GM12878 (cell line): Measurements from ENCODE around the gene RFT1. TPM values are rescaled to one million over a fixed set of nuclear protein-coding genes. Genes with fewer than 3 reads are reported as not detected.

Experiments
- ATAC-seq: fragments of 200-7000 bp; cut with Tn5 transposase; 3 replicates; pipeline ENCODE4 v1.9.1; 2020; ENCODE audit warnings: mild to moderate bottlenecking, moderate library complexity
- BruUV-seq: library from RNA; stranded (reverse); fragments of 400-500 nt; replicated peaks from 2 replicates; lab custom pipeline; 2021; lab: Mats Ljungman, UMichigan
- CTCF ChIA-PET: fragments of 300-600 bp; sonication (Branson Sonifier 250); formaldehyde crosslinking; extraction: SDS; loops from one replicate; lab custom pipeline; 2021; ENCODE audit warnings: inconsistent platforms; lab: Yijun Ruan, JAX
- POLR2A ChIA-PET: fragments of 350-600 bp; formaldehyde crosslinking; extraction: SDS; loops from one replicate; lab custom pipeline; 2021; ENCODE audit warnings: inconsistent platforms; lab: Charles Lee
- RAD21 ChIA-PET: fragments of 300-600 bp; sonication (Branson Sonifier 250); formaldehyde crosslinking; loops from one replicate; lab custom pipeline; 2023; ENCODE audit warnings: antibody characterized with exemption; ENCODE audit not compliant: unreplicated experiment; lab: Charles Lee
- SMC1A ChIA-PET: fragments of 300-600 bp; sonication (Branson Sonifier 250); formaldehyde crosslinking; loops from one replicate; lab custom pipeline; 2023; ENCODE audit not compliant: unreplicated experiment, uncharacterized antibody; lab: Charles Lee
- DNase-seq: peaks from one replicate; pipeline ENCODE4 v3.0.0-alpha.2; 2011; ENCODE audit warnings: low read depth, low spot score
- FAIRE-seq: peaks from 3 replicates; lab custom pipeline; 2011; peaks lifted over from hg19 to GRCh38; lab: Jason Lieb, UNC
- H2AFZ ChIP-seq: 2 replicates; pipeline ENCODE4 v1.6.0; 2011; ENCODE audit warnings: low read depth, low read length, control low read depth; ENCODE audit not compliant: control insufficient read depth
- H3K27ac ChIP-seq: 2 replicates; pipeline ENCODE4 v1.5.1; 2011; ENCODE audit warnings: control low read depth; ENCODE audit not compliant: control insufficient read depth, insufficient read depth
- H3K27me3 ChIP-seq, 2 experiments: replicated peaks in 1 of 2; 2 replicates each; pipeline versions ENCODE4 v1.6.0 to v1.6.1; 2011; ENCODE audit warnings: low read length in 1 of 2; ENCODE audit not compliant: control insufficient read depth in 2 of 2, insufficient read depth in 2 of 2
- H3K36me3 ChIP-seq, 2 experiments: 2 replicates each; pipeline ENCODE4 v1.5.1; 2011; ENCODE audit warnings: low read length in 1 of 2; ENCODE audit not compliant: control insufficient read depth in 2 of 2, insufficient read depth in 2 of 2
- H3K4me1 ChIP-seq: 2 replicates; pipeline ENCODE4 v1.6.1; 2011; ENCODE audit warnings: mild to moderate bottlenecking, low read length, moderate library complexity, mixed read lengths; ENCODE audit not compliant: control insufficient read depth, insufficient read depth
- H3K4me2 ChIP-seq: 2 replicates; pipeline ENCODE4 v1.6.0; 2011; ENCODE audit warnings: control low read depth; ENCODE audit not compliant: control insufficient read depth, insufficient read depth
- H3K4me3 ChIP-seq: fragments of 200-600 bp; sonication (generic); 2 replicates; pipeline ENCODE4 v1.5.1; 2016
- H3K79me2 ChIP-seq: 2 replicates; pipeline ENCODE4 v1.6.0; 2011; ENCODE audit warnings: low read length; ENCODE audit not compliant: control insufficient read depth, insufficient read depth
- H3K9ac ChIP-seq: 2 replicates; pipeline ENCODE4 v1.8.0; 2011; ENCODE audit warnings: low read length, control low read depth, mixed read lengths; ENCODE audit not compliant: control insufficient read depth, insufficient read depth
- H3K9me3 ChIP-seq: replicated peaks from 3 replicates; pipeline ENCODE4 v1.5.1; 2011; ENCODE audit warnings: mild to moderate bottlenecking, low read length; ENCODE audit not compliant: control insufficient read depth, insufficient read depth
- H4K20me1 ChIP-seq: 2 replicates; pipeline ENCODE4 v1.6.0; 2011; ENCODE audit not compliant: control insufficient read depth, insufficient read depth
- BMI1 ChIP-seq: fragments of 450-650 bp; IDR thresholded peaks from 2 replicates; pipeline ENCODE4 v1.6.1; 2016; ENCODE audit warnings: mild to moderate bottlenecking, moderate library complexity, borderline replicate concordance
- CHD2 ChIP-seq: IDR thresholded peaks from 2 replicates; pipeline ENCODE4 v1.6.1; 2011; ENCODE audit warnings: low read depth, low read length, improper control_type of control experiment, borderline replicate concordance
- ESRRA ChIP-seq: IDR thresholded peaks from 2 replicates; pipeline ENCODE4 v1.6.1; 2012; ENCODE audit warnings: mild to moderate bottlenecking, low read length, improper control_type of control experiment
- IKZF1 ChIP-seq: fragments of 450-650 bp; conservative IDR thresholded peaks from 2 replicates; pipeline ENCODE4 v1.6.1; 2017; ENCODE audit warnings: antibody characterized with exemption, mild to moderate bottlenecking
- IKZF2 ChIP-seq, 2 experiments: fragments of 450-650 bp; IDR thresholded peaks; 2 replicates each; pipeline ENCODE4 v1.6.1; 2017; ENCODE audit warnings: mild to moderate bottlenecking in 2 of 2, moderate library complexity in 2 of 2
- MTA2 ChIP-seq: fragments of 450-650 bp; IDR thresholded peaks from 2 replicates; pipeline ENCODE4 v1.6.1; 2016; ENCODE audit warnings: low read depth, mild to moderate bottlenecking, moderate library complexity
- NR2C2 ChIP-seq: IDR thresholded peaks from 2 replicates; pipeline ENCODE4 v1.6.1; 2011; ENCODE audit warnings: borderline replicate concordance, low read depth; ENCODE audit not compliant: control insufficient read depth, insufficient read length
- POU2F2 ChIP-seq: IDR thresholded peaks from 3 replicates; pipeline ENCODE4 v1.6.1; 2011; ENCODE audit warnings: low read depth, mild to moderate bottlenecking, low read length, borderline replicate concordance
- RAD51 ChIP-seq: fragments of 450-650 bp; IDR thresholded peaks from 2 replicates; pipeline ENCODE4 v1.6.1; 2016; ENCODE audit warnings: moderate library complexity, mild to moderate bottlenecking, inconsistent platforms
- SPI1 ChIP-seq: IDR thresholded peaks from 2 replicates; pipeline ENCODE4 v1.6.1; 2011; ENCODE audit warnings: low read depth, mild to moderate bottlenecking, low read length, moderate library complexity, borderline replicate concordance; ENCODE audit not compliant: insufficient read depth
- TBL1XR1 ChIP-seq: IDR thresholded peaks from 2 replicates; pipeline ENCODE4 v1.6.1; 2012; ENCODE audit warnings: low read depth, low read length, improper control_type of control experiment
- YBX1 ChIP-seq: fragments of 450-650 bp; IDR thresholded peaks from 2 replicates; pipeline ENCODE4 v1.6.1; 2016; ENCODE audit warnings: antibody characterized with exemption
- ZNF207 ChIP-seq: fragments of 450-650 bp; IDR thresholded peaks from 2 replicates; pipeline ENCODE4 v1.6.1; 2014; ENCODE audit warnings: antibody characterized with exemption, mild to moderate bottlenecking, borderline replicate concordance
- ZNF217 ChIP-seq: fragments of 450-650 bp; IDR thresholded peaks from 2 replicates; pipeline ENCODE4 v1.6.1; 2017; ENCODE audit warnings: antibody characterized with exemption, mild to moderate bottlenecking
- ZNF622 ChIP-seq: fragments of 450-650 bp; IDR thresholded peaks from 2 replicates; pipeline ENCODE4 v1.6.1; 2017; ENCODE audit warnings: mild to moderate bottlenecking, inconsistent platforms
- ZSCAN29 ChIP-seq: fragments of 450-650 bp; IDR thresholded peaks from 2 replicates; pipeline ENCODE4 v1.6.1; 2017; ENCODE audit warnings: mild to moderate bottlenecking, moderate library complexity
- WGBS: methylation state at CpG from one replicate; pipeline ENCODE4 v1.1.6; 2016; ENCODE audit warnings: low lambda C conversion rate; ENCODE audit not compliant: insufficient replicate concordance, insufficient coverage; ENCODE audit errors: missing lambda C conversion rate; 5-methylcytosine and 5-hydroxymethylcytosine counted together
- in situ Hi-C: fragments of 300-500 bp; cut with MboI; formaldehyde crosslinking; loops from 9 replicates; pipeline ENCODE4 v1.14.3; 2018; ENCODE audit warnings: mixed read lengths
- intact Hi-C: fragments of 100-400 bp; cut with micrococcal nuclease; formaldehyde crosslinking; loops from one replicate; pipeline ENCODE4 v1.14.2; 2022; ENCODE audit not compliant: unreplicated experiment
- polyA plus RNA-seq, 11 experiments: library from polyadenylated mRNA; depleted of rRNA in 4 of 11; unstranded in 6 of 11; stranded (reverse) in 5 of 11; fragments of >200 nt; fragmentation: Nextera tagmentation in 4 of 11; fragmentation: Illumina TruSeq in 1 of 11; extraction: Ambion mirVana in 4 of 11; extraction: Trizol in 1 of 11; gene quantifications; 1 replicate in 1 of 11; 2 replicates in 10 of 11; pipeline versions ENCODE4 v1.2.1 to v1.2.3, GENCODE V29; 2011 to 2016; ENCODE audit warnings: inconsistent platforms in 2 of 11, missing spikeins in 2 of 11, low read depth in 1 of 11
- total RNA-seq, 4 experiments: library from RNA; depleted of rRNA in 3 of 4; stranded (reverse); fragments of >200 nt in 3 of 4; fragmentation: Illumina TruSeq in 1 of 4; extraction: Trizol in 1 of 4; gene quantifications; 2 replicates each; pipeline versions ENCODE4 v1.2.1 to v1.2.3, GENCODE V29; 2013 to 2021
- TF ChIP-seq, protein P1 (sequence below): fragments of 150-350 bp; IDR thresholded peaks from 2 replicates; pipeline ENCODE4 v1.6.1; 2014; ENCODE audit warnings: mild to moderate bottlenecking, low read depth, low read length
- TF ChIP-seq, protein P2 (sequence below): IDR thresholded peaks from 2 replicates; pipeline ENCODE4 v1.6.1; 2012; ENCODE audit warnings: low read depth, low read length, improper control_type of control experiment
- TF ChIP-seq, protein P3 (sequence below): IDR thresholded peaks from 2 replicates; pipeline ENCODE4 v1.6.1; 2011; ENCODE audit warnings: borderline replicate concordance, low read depth, mild to moderate bottlenecking, moderate library complexity, mixed read lengths, low read length; ENCODE audit not compliant: insufficient read depth; ENCODE audit errors: extremely low read length
- TF ChIP-seq, protein P4 (sequence below): fragments of 450-650 bp; formaldehyde crosslinking; IDR thresholded peaks from 2 replicates; pipeline ENCODE4 v1.4.0; 2020; ENCODE audit warnings: mild to moderate bottlenecking, moderate library complexity

Gene RFT1
- total and polyA plus RNA-seq, 10 of the 15 experiments (the other 5 are each of a cell fraction or from before 2014, with no cell fraction given): 16.6 to 75.1 (median 34.5) TPM

DNA sequence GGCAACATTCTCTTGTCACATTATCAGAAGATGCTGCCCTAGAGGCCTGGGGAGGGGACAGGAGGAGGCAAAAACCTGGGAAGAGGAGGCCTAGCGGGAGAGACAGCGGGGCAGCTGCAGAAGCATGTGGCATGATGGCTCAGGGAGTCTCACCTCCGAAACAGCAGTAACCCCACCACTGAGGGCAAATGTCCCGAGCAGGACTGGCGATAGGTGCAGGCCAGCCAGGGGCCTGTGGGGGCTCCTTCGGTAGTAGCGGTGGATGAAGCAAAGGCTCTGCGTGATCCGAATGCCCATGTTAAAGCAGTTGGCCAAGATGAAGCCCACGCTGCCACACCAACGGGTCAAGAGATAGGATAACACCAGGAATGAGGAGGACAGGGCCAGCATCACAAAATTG is 38.0 kb downstream of the RFT1 start (continued):
- TF ChIP-seq ESRRA: no peak
- no peak for TF ChIP-seq ZNF622
- TF ChIP-seq, protein P1, sequence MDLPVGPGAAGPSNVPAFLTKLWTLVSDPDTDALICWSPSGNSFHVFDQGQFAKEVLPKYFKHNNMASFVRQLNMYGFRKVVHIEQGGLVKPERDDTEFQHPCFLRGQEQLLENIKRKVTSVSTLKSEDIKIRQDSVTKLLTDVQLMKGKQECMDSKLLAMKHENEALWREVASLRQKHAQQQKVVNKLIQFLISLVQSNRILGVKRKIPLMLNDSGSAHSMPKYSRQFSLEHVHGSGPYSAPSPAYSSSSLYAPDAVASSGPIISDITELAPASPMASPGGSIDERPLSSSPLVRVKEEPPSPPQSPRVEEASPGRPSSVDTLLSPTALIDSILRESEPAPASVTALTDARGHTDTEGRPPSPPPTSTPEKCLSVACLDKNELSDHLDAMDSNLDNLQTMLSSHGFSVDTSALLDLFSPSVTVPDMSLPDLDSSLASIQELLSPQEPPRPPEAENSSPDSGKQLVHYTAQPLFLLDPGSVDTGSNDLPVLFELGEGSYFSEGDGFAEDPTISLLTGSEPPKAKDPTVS: no peak
- TF ChIP-seq, protein P2, sequence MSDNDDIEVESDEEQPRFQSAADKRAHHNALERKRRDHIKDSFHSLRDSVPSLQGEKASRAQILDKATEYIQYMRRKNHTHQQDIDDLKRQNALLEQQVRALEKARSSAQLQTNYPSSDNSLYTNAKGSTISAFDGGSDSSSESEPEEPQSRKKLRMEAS: no peak
- TF ChIP-seq NR2C2: no peak
- TF ChIP-seq ZNF217: no peak
- TF ChIP-seq BMI1: no peak
- no peak for TF ChIP-seq RAD51
- no peak for TF ChIP-seq MTA2
- no peak for TF ChIP-seq IKZF1
- TF ChIP-seq YBX1: no peak

DNA sequence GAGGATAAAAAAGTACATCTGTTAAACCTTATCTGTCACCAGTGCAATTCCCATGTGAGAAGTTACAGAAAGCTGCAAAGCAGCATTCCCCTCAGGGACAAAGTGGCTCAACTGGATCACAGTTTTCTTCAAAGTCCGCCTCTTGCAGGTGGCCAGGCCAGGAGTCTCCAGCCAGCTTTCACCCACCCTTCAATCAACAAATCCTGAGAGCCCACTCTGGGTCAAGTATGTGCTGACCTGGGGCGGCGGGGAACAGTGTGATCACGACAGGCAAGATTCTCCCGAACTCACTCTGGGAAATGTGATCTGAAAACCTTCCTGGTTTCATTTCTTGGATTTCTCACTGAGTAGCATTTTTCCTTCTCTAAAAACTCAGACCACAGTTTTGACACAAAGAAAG is 39.2 kb downstream of the RFT1 start:
- no peak overlapping the region for H3K4me2 ChIP-seq
- H3K27me3 ChIP-seq: no peaks in the 10 kb centered on the region
- no peak overlapping the region for H2AFZ ChIP-seq
- CTCF ChIA-PET: no interaction called here
- no peaks in the 10 kb centered on the region for H4K20me1 ChIP-seq
- POLR2A ChIA-PET: interaction anchor here (0.5 kb wide), 1 partner anchor 88 kb away, joined by 4 read pairs; no protein-coding TSS in a partner anchor
- H3K4me3 ChIP-seq: no peak overlapping the region
- H3K9ac ChIP-seq: no peak overlapping the region
- no peak for ATAC-seq
- H3K4me1 ChIP-seq: no peaks in the 10 kb centered on the region
- RAD21 ChIA-PET: no interaction called here
- SMC1A ChIA-PET: no interaction called here
- H3K27ac ChIP-seq: no peak overlapping the region
- 99% methylated on average over 5 of the region's 5 CpGs for WGBS
- no peak for FAIRE-seq
- no TSS peak for BruUV-seq
- H3K36me3 ChIP-seq: peaks cover 15 to 25% of the 10 kb centered on the region in 2 experiments
- in situ Hi-C loops (no loop called here), intact Hi-C loops (no loop called here)
- H3K79me2 ChIP-seq: no peaks in the 10 kb centered on the region
- no peak for DNase-seq
- no peaks in the 10 kb centered on the region for H3K9me3 ChIP-seq
- no peak for TF ChIP-seq ZSCAN29
- TF ChIP-seq ZNF207: no peak
- TF ChIP-seq CHD2: no peak
- no peak for TF ChIP-seq IKZF2 (IDR thresholded peaks at IDR 0.05)
- TF ChIP-seq, protein P3, sequence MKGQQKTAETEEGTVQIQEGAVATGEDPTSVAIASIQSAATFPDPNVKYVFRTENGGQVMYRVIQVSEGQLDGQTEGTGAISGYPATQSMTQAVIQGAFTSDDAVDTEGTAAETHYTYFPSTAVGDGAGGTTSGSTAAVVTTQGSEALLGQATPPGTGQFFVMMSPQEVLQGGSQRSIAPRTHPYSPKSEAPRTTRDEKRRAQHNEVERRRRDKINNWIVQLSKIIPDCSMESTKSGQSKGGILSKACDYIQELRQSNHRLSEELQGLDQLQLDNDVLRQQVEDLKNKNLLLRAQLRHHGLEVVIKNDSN: no peak
- TF ChIP-seq, protein P4, sequence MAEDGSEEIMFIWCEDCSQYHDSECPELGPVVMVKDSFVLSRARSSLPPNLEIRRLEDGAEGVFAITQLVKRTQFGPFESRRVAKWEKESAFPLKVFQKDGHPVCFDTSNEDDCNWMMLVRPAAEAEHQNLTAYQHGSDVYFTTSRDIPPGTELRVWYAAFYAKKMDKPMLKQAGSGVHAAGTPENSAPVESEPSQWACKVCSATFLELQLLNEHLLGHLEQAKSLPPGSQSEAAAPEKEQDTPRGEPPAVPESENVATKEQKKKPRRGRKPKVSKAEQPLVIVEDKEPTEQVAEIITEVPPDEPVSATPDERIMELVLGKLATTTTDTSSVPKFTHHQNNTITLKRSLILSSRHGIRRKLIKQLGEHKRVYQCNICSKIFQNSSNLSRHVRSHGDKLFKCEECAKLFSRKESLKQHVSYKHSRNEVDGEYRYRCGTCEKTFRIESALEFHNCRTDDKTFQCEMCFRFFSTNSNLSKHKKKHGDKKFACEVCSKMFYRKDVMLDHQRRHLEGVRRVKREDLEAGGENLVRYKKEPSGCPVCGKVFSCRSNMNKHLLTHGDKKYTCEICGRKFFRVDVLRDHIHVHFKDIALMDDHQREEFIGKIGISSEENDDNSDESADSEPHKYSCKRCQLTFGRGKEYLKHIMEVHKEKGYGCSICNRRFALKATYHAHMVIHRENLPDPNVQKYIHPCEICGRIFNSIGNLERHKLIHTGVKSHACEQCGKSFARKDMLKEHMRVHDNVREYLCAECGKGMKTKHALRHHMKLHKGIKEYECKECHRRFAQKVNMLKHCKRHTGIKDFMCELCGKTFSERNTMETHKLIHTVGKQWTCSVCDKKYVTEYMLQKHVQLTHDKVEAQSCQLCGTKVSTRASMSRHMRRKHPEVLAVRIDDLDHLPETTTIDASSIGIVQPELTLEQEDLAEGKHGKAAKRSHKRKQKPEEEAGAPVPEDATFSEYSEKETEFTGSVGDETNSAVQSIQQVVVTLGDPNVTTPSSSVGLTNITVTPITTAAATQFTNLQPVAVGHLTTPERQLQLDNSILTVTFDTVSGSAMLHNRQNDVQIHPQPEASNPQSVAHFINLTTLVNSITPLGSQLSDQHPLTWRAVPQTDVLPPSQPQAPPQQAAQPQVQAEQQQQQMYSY: no peak
- no peak for TF ChIP-seq POU2F2
- TF ChIP-seq TBL1XR1: no peak
- no peak for TF ChIP-seq SPI1
- no peak for TF ChIP-seq NR2C2
